ENCODE data around the gene SERPINA4. TPM values are rescaled to one million over a fixed set of nuclear protein-coding genes. Genes with fewer than 3 reads are reported as not detected.

The SERPINA4 gene
- total RNA-seq, 1 experiment from 2014 or later, result 0.17 TPM

DNA sequence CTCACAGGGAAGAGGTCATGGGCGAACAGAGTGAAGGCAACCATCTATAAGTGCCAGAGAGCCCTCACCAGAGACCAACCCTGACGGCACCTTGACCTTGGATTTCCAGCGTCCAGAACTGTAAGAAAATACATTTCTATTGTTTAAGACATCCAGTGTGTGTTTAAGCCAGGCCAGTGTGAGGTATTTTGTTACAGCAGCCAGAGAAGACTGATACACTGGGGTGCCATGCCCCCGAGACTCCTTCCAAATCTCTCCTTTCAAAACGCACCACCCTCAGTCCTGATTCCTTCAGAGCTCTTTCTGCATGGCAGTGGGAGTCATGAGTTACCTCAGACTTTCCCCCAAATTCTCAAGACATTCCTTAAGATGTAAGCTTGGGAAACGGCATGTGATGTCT, 17.5 kb downstream of the SERPINA4 start:
- H3K4me3 ChIP-seq (replicated peaks in 1 of 2; ENCODE audit: low read depth in 1 of 2, low read length in 2 of 2), result no peak overlapping the region
- H3K27ac ChIP-seq (ENCODE audit: low read depth, low read length), result no peak overlapping the region
- H3K27me3 ChIP-seq (ENCODE audit: insufficient read depth, low read length), result no peaks in the 10 kb centered on the region
- TF ChIP-seq SP1 (IDR thresholded peaks at IDR 0.05; ENCODE audit: low read depth), result no peak
- TF ChIP-seq, protein P1, sequence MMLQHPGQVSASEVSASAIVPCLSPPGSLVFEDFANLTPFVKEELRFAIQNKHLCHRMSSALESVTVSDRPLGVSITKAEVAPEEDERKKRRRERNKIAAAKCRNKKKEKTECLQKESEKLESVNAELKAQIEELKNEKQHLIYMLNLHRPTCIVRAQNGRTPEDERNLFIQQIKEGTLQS (IDR thresholded peaks at IDR 0.05), result no peak
- no peak for TF ChIP-seq POLR2A (IDR thresholded peaks at IDR 0.05; ENCODE audit: borderline replicate concordance, extremely low read depth, insufficient read depth, insufficient read length)
- no peak for TF ChIP-seq CBX3 (IDR thresholded peaks at IDR 0.05; ENCODE audit: low read depth)
- TF ChIP-seq, protein P2, sequence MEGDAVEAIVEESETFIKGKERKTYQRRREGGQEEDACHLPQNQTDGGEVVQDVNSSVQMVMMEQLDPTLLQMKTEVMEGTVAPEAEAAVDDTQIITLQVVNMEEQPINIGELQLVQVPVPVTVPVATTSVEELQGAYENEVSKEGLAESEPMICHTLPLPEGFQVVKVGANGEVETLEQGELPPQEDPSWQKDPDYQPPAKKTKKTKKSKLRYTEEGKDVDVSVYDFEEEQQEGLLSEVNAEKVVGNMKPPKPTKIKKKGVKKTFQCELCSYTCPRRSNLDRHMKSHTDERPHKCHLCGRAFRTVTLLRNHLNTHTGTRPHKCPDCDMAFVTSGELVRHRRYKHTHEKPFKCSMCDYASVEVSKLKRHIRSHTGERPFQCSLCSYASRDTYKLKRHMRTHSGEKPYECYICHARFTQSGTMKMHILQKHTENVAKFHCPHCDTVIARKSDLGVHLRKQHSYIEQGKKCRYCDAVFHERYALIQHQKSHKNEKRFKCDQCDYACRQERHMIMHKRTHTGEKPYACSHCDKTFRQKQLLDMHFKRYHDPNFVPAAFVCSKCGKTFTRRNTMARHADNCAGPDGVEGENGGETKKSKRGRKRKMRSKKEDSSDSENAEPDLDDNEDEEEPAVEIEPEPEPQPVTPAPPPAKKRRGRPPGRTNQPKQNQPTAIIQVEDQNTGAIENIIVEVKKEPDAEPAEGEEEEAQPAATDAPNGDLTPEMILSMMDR (IDR thresholded peaks at IDR 0.05 in 2 of 3, conservative IDR thresholded peaks at IDR 0.05 in 1 of 3; ENCODE audit: borderline replicate concordance in 1 of 3, insufficient read depth in 1 of 3, low read depth in 2 of 3, low read length in 2 of 3), result no peak
- no peak for TF ChIP-seq ZFX (IDR thresholded peaks at IDR 0.05)
- ATAC-seq, result no peak
- no peak for DNase-seq (ENCODE audit: low read depth, low spot score)
- intact Hi-C loops (cut with micrococcal nuclease), result no loop called here
- H3K4me2 ChIP-seq (ENCODE audit: low read length), result no peak overlapping the region
- H3K79me2 ChIP-seq (ENCODE audit: insufficient read depth, low read length), result no peaks in the 10 kb centered on the region
- ChIA-PET POLR2A (no interaction called here), CTCF (no interaction called here), RAD21 (ENCODE audit: low non-redundant PET in 1 of 2, low total read pairs in 2 of 2, uncharacterized antibody in 2 of 2, unreplicated experiment in 2 of 2) (no interaction called here)
- no TSS peak for BruUV-seq (replicated peaks)
- H3K9me2 ChIP-seq (ENCODE audit: insufficient read depth), result no peaks in the 10 kb centered on the region
- H4K20me1 ChIP-seq (ENCODE audit: insufficient read depth), result no peaks in the 10 kb centered on the region
- H3K9ac ChIP-seq (ENCODE audit: low read length), result no peak overlapping the region
- H3K9me3 ChIP-seq (ENCODE audit: control insufficient read depth in 1 of 2, insufficient read depth in 1 of 2, low read depth in 1 of 2, low read length in 2 of 2), result no peaks in the 10 kb centered on the region
- H3K36me3 ChIP-seq (ENCODE audit: control insufficient read depth in 1 of 2, insufficient read depth in 2 of 2, low read length in 2 of 2), result no peaks in the 10 kb centered on the region
- H2AFZ ChIP-seq (ENCODE audit: low read depth, low read length, poor library complexity, severe bottlenecking), result no peak overlapping the region
- H3K4me1 ChIP-seq (ENCODE audit: control insufficient read depth in 1 of 2, insufficient read depth in 2 of 2, low read length in 2 of 2), result peaks cover 0 to 11% of the 10 kb centered on the region in 2 experiments; a peak in 3 of 4 replicates

DNA sequence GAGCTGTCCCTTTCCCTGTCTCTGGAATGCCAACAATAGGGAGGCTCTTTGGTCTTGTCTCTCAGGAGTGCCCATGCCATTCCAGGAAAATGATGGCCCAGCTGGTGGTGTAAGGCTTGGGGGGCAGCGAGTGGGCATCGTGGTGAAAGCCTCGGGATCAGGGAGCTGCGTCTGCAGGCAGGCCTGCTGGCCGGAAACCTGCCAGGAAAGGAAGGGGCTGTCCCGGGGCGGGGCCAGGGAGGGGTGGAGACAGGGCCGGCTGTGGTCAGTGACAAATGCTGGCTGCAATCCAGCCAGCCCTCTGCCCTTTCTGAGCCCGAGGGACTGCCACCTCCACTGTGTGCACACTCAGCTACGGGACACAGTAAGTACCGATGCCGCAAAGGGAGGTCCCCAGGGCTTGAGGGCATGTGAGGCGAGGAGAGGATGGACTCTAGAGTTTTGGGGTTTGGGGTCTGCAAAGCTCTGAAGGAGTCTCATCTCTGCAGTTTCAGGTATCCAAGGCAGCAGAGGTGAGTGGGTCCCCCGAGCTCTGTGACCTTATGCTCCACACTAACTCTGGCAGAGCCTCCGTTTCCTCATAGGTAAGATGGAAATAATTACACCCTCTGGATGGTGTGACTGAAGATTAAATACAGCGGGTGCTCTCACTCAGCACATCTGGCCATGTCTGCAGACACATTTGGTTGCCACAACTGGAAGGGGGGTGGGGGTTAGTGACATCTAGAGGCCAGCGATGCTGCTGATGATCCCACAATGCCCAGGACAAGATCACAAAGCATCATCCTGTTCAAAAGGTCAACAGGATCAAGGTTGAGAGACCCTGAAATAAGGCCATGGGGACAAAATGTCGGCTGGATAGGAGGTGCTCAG, 20.1 kb downstream of the SERPINA4 start, which contains the start of gene SERPINA5:
SERPINA5 (plus strand) TSS at position 300 of the 873 bp plus-strand sequence. CDS start 5,937 bp downstream, outside the sequence.
- Histone ChIP-seq H4K20me1 (ENCODE audit: insufficient read depth) (no peaks in the 10 kb centered on the region), H3K36me3 (ENCODE audit: control insufficient read depth in 1 of 2, insufficient read depth in 2 of 2, low read length in 2 of 2) (no peaks in the 10 kb centered on the region), H3K4me1 (ENCODE audit: control insufficient read depth in 1 of 2, insufficient read depth in 2 of 2, low read length in 2 of 2) (peaks cover 0 to 11% of the 10 kb centered on the region in 2 experiments; a peak in 3 of 4 replicates), H3K9ac (ENCODE audit: low read length) (no peak within 1 kb of the TSS), H3K27me3 (ENCODE audit: insufficient read depth, low read length) (no peaks in the 10 kb centered on the region), H3K9me3 (ENCODE audit: control insufficient read depth in 1 of 2, insufficient read depth in 1 of 2, low read depth in 1 of 2, low read length in 2 of 2) (no peaks in the 10 kb centered on the region), H3K27ac (ENCODE audit: low read depth, low read length) (no peak within 1 kb of the TSS), H3K4me2 (ENCODE audit: low read length) (peak within 1 kb of the TSS; percentile 42), H2AFZ (ENCODE audit: low read depth, low read length, poor library complexity, severe bottlenecking) (no peak within 1 kb of the TSS), H3K79me2 (ENCODE audit: insufficient read depth, low read length) (no peaks in the 10 kb centered on the region), H3K9me2 (ENCODE audit: insufficient read depth) (no peaks in the 10 kb centered on the region), H3K4me3 (replicated peaks in 1 of 2; ENCODE audit: low read depth in 1 of 2, low read length in 2 of 2) (no peak within 1 kb of the TSS)
- BruUV-seq (replicated peaks), result no TSS peak
- ChIA-PET POLR2A (interaction anchor here (0.6 kb wide), 1 partner anchor 17 kb away, joined by 3 read pairs; no protein-coding TSS in a partner anchor), CTCF (no interaction called here), RAD21 (ENCODE audit: low non-redundant PET in 1 of 2, low total read pairs in 2 of 2, uncharacterized antibody in 2 of 2, unreplicated experiment in 2 of 2) (no interaction called here)
- peak; percentile 86 for ATAC-seq
- intact Hi-C loops (cut with micrococcal nuclease), result no loop called here
- no peak for DNase-seq (ENCODE audit: low read depth, low spot score)
- TF ChIP-seq SRF (IDR thresholded peaks at IDR 0.05; ENCODE audit: low read depth) (peak; percentile 43; the same call in 1 of the 2 replicates), SIN3A (IDR thresholded peaks at IDR 0.05; ENCODE audit: low read depth) (no peak), ELF1 (IDR thresholded peaks at IDR 0.05; ENCODE audit: borderline replicate concordance, low read depth) (no peak), EZH2 (IDR thresholded peaks at IDR 0.05) (no peak), YY1 (IDR thresholded peaks at IDR 0.05; ENCODE audit: extremely low read depth, insufficient replicate concordance, low read depth, low read length) (no peak)
- TF ChIP-seq, protein P2 (IDR thresholded peaks at IDR 0.05 in 2 of 3, conservative IDR thresholded peaks at IDR 0.05 in 1 of 3; ENCODE audit: borderline replicate concordance in 1 of 3, insufficient read depth in 1 of 3, low read depth in 2 of 3, low read length in 2 of 3), result no peak
- TF ChIP-seq, protein P3, sequence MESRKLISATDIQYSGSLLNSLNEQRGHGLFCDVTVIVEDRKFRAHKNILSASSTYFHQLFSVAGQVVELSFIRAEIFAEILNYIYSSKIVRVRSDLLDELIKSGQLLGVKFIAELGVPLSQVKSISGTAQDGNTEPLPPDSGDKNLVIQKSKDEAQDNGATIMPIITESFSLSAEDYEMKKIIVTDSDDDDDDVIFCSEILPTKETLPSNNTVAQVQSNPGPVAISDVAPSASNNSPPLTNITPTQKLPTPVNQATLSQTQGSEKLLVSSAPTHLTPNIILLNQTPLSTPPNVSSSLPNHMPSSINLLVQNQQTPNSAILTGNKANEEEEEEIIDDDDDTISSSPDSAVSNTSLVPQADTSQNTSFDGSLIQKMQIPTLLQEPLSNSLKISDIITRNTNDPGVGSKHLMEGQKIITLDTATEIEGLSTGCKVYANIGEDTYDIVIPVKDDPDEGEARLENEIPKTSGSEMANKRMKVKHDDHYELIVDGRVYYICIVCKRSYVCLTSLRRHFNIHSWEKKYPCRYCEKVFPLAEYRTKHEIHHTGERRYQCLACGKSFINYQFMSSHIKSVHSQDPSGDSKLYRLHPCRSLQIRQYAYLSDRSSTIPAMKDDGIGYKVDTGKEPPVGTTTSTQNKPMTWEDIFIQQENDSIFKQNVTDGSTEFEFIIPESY (IDR thresholded peaks at IDR 0.05; ENCODE audit: extremely low read depth, insufficient replicate concordance, low read length), result no peak

Measured in HCT116 (cell line).